HG03280 (cell line): ENCODE measurements around the gene ARRDC2.
"Not testable (repeated sequence)": the region's sequence is repeated elsewhere in the genome, so short reads cannot be mapped to it uniquely, and the experiment has no call there.

ENCODE experiments used
- ATAC-seq: cut with Tn5 transposase; IDR thresholded peaks from one replicate; pipeline ENCODE4 v1.9.1; 2021; ENCODE audit warnings: mild to moderate bottlenecking, moderate library complexity; ENCODE audit not compliant: unreplicated experiment

Gene ARRDC2

DNA sequence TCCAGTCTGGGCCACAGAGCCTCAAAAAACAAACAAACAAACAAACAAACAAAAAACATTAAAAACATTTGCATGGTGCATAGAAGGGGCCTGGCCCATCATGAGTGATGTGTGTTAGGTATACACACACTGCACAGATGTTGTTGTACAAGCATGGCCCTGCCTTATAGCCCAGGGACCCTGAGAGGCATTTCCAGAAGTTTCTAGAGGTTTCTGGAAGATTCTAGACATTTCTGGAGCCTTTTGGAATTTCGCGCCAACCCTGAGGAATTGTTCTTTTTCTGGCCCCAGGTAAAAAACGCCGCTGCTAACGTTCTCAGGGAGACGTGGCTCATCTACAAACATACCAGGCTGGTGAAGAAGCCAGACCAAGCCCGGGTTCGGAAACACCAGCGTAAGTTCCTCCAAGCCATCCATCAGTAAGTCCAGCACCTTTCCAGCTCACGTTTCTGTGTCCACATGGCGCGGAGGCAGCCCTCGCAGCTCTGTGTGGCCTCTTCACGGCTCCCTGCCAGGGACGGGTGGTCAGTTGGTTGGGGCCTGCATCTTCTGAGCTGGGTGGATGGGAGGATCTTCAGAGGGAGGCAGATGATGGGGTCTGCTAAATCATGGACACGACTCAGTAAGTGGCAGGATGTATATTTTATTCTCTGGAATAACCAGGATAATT, 18.4 kb upstream of the ARRDC2 start:
- ATAC-seq = no peak

DNA sequence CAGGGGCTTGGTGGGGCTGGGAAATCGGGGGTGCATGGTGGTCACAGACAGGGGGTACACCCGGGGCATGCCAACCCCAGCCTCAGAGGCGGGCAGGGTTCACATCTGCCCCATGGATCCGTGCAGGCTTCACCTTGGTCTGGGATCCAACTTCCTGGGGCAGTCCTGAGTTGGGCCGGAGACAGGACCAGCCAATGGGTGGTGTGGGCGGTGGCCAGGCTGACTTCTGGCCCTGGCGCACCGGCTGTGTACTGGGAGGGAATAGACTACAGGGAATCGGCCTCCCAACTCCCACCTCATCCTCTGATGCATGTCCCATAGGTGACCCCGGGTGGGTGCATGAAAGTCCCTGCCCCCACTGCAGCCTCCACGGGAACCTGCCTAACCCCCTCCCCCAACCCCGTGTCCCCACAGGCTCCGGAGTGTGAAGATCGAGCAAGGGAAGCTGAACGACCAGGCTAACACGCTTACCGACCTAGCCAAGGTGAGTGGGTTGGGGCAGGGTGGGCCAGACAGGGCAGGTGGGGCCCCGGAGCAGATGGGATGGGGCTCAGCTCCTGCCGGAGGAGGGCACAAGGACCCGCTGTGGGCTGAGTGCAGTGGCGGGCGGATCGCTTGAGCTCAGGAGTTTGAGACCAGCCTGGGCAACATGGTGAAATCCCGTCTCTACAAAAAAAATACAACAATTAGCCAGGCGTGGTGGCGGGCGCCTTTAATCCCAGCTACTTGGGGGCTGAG, 14.7 kb upstream of the ARRDC2 start:
- ATAC-seq = no peak

DNA sequence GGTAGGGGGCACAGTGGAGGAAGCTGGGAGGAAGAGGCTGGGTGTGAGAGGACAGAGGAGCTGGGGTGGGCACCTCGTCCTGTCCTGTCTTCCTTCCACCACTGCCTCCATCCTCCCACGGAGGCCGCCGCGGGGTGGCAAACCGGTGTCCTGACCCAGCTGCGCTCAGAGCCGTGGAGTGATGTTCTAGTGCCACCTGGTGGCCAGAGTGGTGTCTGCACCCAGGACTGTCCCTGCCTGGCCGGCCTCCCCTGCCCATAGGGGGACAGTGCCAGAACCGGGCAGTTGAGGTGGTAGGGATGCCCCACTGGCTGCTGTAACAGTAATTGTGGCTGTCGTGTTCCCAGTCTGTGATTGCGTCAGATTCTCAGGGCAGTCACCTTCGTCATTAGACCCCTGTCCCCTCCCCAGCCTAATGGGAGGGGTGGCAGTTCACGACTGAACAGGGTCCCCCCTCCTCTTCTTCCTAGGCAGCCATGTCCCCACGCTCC, 11.1 kb upstream of the ARRDC2 start:
- peak; percentile 43 for ATAC-seq

DNA sequence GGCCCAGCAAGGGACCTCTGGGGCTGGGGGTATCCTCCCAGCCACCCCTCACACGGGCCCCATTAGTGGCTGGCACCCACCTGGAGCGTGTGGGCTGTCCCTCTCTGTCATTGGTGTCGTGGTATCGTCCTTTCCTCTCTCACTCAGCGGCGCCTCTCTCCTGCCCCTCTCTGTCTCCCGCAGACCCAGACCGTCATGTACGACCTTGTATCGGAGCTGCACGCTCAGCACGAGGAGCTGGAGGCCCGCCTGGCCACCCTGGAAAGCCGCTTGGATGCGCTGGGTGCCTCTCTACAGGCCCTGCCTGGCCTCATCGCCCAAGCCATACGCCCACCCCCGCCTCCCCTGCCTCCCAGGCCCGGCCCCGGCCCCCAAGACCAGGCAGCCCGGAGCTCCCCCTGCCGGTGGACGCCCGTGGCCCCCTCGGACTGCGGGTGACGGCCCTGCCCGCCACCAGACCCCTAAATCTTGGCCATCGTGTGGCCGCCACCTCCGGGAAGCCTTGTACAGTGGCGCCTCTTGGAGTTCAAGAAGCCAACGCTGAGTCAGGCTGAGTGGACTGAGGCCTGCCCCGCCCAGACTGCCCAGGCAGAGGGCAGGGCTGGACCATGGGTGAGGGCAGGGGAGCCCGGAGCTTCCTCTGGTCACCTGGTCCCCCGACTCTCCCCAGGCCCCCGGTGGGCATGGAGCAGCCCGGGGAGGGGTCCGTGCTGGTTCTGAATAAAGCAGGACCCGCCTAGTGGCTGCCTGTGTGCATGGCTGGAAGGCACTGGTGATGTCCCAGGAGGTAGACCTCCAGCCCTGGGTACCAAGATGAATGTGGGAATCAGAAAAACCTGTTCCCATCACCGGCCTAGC, 9.8 kb upstream of the ARRDC2 start:
- ATAC-seq = no peak

DNA sequence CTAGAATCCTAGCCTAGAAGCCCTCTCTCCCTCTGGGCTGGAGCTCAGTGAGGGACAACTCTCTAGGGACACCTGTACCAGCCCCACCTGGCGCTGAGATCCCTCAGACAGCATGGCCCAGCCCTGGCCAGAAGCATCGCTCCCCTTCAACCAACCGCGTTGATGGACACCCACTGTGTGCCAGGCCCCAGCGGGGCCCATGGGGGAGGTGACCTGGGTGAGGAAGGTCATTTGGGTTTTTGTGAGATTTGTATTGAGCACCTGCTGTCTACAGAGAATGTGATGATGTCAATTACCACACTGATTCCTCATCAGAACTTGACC, 9.2 kb upstream of the ARRDC2 start:
- ATAC-seq = no peak

DNA sequence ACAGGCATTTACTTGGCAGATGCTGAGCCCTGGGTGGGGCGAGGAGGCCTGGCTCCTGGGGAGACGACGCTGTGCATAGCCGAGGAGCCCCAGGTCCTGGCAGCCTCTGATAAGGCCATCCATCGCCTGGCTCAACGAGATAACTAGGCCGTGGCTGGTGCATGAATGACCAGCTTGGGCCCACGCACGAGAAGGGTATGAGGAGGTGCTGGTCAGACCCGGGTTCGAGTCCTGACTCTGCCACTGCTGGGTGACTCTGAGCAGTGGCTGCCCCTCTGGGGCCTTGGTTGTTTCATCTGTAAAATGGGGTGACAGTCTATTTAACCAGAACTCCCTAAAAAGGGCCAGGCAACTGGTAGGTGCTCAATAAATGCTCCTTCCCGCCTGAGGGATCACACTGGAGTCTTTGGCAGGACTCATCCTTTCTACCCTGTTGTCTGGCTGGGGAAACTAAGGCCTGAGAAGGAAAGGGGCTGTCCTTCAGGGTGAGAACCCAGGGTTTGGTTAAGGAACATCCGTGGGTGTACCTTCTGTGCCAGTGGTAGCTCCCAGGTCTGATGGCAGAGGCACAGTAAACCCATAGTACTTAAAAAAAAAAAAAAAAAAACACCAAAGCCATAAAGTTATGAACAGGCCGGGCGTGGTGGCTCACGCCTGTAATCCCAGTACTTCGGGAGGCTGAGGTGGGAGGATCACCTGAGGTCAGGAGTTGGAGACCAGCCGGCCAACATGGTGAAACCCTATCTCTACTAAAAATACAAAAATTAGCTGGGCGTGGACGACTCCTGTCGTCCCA, 8.1 kb upstream of the ARRDC2 start:
- no peak for ATAC-seq

DNA sequence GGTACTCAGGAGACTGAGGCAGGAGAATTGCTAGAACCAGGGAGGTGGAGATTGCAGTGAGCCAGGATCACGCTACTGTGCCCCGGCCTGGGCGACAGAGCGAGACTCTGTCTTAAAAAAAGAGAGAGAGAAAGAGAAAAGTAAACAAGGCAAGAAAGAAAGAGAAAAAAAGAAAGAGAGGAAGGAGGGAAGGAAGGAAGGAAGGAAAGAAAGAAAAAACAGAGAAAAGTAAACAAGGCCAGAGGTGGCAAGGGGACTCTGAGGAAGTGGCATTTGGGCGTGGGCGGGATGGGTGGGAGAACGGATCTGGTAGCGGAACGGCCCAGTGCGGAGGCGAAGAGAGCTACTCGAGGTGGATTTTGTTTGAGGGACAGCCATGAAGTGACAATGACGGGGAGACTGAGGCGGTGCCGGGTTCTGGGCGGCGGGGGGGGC, 7.5 kb upstream of the ARRDC2 start:
- no peak for ATAC-seq

DNA sequence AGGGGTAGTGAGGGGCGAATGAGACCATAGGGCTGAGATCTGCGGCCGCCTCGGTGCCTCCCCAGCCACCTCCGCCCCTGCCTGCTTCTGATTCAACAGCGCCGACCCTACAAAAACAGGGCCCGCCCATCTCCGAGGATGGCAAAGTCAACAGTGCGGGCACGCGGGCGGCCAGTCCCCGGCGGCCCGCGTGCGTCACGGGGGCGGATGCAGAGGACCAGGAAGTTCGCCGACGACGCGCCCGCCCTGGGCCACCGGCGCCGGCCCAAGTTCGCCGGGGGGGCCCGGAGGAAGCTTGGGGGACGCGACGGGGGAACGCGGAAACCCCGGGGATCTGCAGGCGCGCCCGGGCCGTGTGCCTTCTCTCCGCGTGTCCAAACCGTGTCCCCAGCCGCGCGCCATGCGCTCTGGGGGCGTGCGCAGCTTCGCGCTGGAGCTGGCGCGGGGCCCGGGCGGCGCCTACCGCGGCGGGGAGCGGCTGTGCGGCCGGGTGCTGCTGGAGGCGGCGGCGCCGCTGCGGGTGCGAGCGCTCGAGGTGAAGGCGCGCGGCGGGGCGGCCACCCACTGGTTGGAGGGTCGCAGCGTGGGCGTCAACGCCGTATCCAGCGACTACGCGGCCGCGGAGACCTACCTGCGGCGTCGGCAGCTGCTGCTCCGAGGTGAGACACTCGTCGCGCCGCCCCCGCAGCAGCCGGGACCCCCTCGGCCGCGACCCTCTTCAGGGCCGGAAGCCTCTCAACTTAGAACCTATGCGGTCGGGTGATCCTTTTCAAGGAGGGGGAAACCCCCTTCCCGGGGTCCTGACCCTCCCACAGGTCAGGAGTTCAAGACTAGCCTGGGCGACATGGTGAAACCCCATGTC, 6.8 kb upstream of the ARRDC2 start:
- peak; percentile 43 for ATAC-seq

DNA sequence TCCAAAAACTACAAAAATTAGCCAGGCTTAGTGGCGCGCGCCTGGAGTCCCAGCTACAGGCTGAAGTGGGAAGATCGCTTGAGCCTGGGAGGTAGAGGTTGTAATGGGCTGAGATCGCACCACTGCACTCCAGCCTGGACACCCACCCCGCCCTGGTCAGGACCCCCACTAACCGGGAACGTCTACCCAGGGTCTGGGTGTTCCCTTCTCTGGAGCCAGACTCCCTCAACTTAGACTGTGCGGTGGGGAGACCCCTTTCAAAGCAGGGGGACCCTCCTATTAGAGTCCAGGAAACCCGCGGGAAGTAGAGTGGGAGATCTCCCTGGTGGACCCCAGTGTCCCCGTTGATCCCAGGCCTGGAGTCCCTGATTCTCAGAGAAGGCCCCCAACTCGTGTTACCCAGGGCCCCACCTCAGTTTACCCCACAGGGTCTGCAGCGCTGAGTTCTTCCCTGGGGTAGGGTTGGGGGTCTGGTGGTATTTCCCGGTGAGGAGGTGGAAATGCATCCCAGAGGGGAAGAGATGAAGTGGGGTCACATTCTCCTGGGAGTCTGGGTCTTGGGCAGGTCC, 6.1 kb upstream of the ARRDC2 start:
- no peak for ATAC-seq

DNA sequence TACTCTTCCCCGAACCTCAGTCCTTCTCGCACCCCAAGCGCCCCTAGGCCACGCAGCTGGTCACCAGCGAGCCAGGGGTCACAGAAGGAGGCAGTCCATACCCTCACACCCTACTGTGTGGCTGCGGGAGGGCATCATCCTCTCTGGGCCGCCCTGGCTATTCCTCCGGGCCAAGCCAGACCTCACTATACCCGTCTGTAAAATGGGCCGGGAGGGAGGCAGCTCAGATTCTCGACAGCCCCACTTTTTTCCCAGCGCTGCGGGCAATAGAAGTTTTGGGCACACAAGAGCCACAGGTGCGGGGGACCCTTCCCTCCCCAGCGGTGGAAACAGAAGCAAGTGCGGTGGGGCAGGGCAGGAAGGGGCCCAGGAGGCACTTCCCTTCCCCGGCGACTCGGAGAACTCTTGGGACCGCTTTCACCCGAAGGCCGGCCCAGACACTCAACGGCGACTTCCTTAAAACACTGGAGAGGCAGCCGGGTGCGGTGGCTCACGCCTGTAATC, 5.6 kb upstream of the ARRDC2 start:
- no peak for ATAC-seq

DNA sequence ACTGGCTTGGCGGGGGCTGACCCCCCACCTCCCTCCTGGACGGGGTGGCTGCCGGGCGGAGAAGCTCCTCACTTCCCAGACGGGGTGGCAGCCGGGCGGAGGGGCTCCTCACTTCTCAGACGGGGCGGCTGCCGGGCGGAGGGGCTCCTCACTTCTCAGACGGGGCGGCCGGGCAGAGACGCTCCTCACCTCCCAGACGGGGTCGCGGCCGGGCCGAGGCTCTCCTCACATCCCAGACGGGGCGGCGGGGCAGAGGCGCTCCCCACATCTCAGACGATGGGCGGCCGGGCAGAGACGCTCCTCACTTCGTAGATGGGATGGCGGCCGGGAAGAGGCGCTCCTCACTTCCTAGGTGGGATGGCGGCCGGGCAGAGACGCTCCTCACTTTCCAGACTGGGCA, 2.2 kb upstream of the ARRDC2 start:
- not testable (repeated sequence) for ATAC-seq

DNA sequence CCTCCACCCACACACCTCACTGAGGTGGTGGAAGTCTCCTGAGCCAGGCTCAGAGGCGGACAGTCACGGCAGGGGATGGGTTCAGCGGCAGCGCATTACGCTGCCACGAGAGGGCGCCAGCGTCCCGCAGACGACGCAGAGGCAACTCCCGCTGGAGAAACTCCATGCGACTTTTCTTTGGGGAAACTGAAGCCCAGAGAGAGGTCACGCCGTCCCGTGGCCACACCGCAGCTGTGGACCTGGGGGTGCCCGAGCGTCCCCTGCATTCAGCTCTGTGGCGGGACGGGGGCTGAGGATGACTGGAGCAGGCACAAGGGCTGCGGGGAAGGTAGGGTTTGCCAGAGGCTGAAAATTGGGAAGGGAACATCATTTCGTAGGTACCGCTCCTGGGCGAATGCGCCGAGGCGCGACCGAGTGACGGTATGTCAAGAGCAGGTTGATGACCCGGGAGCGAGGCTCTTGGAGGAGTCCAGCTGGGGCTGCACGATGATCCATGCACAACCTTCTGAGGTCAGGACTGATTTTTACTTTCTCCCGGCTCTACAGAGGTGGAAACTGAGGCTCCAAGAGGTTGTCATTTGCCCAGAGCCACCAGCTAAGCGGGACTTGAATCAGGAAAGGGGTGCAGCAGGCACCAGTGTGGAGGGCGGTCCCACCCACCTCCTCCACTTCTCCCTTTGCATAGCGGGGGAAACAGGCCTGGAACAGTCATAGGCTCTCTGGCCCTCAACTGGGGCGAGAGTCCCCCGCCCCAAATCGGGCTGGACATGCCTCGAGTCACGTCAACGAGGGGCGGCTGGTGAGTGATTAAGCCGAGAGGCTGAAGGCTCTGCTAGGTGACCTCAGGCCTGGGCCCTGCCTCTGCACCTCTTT, 690 bp upstream of the ARRDC2 start:
- ATAC-seq = no peak

DNA sequence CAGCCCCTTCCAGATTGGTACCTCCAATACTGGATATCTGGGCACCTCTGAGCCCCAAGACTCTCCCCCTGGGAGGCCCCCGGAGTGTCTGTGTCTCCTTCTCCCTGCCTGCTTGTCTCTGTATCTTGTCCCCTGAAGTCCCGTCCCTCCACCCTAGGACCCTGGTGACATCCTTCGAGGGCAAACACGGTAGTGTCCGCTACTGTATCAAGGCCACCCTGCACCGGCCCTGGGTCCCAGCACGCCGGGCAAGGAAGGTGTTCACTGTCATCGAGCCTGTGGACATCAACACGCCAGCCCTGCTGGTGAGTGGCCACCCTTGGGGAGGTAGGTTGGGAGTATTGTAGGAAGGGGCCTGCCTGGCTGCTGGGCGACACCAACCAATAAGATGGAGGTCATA, 844 bp downstream of the ARRDC2 start:
- no peak for ATAC-seq

DNA sequence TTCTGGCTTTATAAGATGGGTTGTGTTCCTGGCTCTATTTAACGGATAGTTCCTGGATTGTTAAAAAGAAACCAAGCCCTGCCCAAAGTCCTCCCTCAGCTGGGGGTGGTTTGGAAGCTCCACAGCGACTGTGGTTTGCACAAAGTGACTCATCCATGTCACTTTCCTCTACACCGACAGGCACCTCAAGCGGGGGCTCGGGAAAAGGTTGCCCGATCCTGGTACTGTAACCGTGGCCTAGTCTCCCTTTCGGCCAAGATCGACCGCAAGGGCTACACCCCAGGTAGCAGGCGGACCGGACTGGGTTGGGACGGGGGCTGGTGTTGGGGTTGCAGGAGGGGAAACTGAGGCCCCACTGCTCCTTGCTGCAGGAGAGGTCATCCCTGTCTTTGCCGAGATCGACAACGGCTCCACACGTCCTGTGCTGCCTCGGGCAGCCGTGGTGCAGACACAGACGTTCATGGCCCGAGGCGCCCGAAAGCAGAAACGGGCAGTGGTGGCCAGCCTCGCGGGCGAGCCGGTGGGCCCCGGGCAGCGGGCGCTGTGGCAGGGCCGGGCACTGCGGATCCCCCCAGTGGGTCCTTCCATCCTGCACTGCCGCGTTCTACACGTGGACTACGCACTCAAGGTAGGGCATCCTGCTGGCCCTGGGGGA, 1.6 kb downstream of the ARRDC2 start:
- no peak for ATAC-seq

DNA sequence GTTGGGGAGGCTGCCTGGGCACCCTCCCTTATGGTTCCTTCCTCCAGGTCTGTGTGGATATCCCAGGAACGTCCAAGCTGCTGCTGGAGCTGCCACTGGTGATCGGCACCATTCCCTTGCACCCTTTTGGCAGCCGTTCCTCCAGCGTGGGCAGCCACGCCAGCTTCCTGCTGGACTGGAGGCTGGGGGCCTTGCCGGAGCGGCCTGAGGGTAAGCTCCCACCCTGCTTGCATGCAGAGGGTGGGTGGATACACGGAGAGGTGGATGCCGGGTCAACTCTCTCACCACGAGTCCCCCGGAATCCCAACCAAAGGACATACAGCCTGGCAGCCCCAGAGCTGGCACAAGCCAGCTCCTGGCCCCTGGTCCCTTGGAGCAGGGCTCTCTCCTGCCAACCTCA, 2.2 kb downstream of the ARRDC2 start:
- no peak for ATAC-seq

DNA sequence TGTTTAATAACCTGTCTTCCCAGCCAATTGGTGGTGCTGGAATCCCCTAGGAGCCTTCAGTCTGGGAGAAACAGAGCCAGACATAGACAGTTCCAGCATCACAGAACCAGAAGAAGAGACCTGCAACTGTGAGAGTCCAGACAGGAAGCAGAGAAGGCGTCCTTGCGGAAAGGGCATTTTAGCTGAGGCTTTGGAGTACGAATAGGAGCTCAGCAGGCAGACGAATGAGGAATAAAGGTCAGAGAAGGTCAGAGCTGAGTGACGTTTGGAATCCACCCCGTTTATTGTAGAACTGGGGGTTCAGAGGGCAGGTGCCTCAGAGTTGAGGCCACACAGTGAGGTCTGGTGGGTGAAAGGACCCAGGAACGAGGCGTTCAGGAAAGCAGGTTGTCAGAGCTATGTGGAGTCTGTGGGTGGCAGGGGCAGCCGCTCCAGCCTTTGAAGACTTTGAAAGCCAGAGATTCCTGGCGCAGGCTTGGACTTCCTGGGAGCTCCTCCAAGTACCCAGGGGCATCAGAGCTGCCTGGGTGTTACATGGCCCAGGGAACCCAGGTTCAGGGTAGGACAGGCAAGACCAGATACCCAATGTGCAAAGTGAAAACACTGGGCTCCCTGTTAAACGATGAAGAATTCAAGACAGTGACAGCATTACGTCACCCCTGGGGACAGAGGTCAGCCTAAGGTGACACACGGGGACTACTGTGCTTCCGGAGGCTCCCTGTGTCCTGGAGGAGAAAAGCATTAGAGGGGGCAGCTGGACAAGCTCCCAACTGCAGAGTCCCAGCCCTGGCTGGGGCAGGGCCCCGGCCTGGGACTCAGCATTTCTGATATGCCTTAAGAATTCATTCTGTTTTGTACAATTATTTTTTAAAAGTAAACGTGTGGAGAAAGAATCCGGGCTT, 5.5 kb downstream of the ARRDC2 start:
- ATAC-seq = no peak

DNA sequence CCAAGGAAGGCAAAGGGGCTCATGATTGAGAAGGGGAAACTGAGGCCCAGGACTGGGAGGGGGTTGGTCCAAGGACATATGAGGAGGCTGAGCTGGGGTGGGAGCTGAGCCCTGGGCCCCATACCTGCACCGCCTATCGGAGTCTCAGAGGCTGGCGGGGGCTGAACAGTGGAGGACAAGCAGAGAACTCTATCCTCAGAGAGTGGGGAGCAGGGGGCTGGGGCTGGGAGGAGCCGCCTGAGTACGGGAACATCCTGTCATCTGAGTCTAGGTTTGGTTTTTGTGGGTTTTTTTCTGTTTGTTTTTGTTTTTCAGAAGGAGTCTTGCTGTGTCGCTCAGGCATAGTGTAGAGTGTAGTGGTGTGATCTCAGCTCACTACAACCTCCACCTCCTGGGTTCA, 6.2 kb downstream of the ARRDC2 start:
- no peak for ATAC-seq
